Putamen (tissue), 1 donor: Measurements from ENCODE around the gene MAP4K4.
"Not testable (repeated sequence)": the region's sequence is repeated elsewhere in the genome, so short reads cannot be mapped to it uniquely, and the experiment has no call there.

Experiments
- DNase-seq: peaks from one replicate; pipeline ENCODE4 v3.0.0-alpha.2; 2016; ENCODE audit warnings: low spot score

The MAP4K4 gene

GRCh38 chr2:101905746-101906336 is 208.3 kb downstream of the MAP4K4 start:
- DNase-seq: no peak

- no peak for DNase-seq
Measured at GRCh38 chr2:101909760-101910159, 212.3 kb downstream of the MAP4K4 start.

- no peak for DNase-seq
Measured at GRCh38 chr2:101912545-101912944, 215.0 kb downstream of the MAP4K4 start.

GRCh38 chr2:101921319-101921952 is 223.9 kb downstream of the MAP4K4 start:
- DNase-seq: peak; percentile 27

- DNase-seq: no peak
Measured at GRCh38 chr2:101921953-101922325, 224.4 kb downstream of the MAP4K4 start.

GRCh38 chr2:101924311-101924710 is 226.8 kb downstream of the MAP4K4 start:
- DNase-seq: not testable (repeated sequence)

GRCh38 chr2:101930019-101930418 is 232.5 kb downstream of the MAP4K4 start:
- DNase-seq: no peak

GRCh38 chr2:101930847-101931246 is 233.3 kb downstream of the MAP4K4 start:
- DNase-seq: no peak

- no peak for DNase-seq
Measured at GRCh38 chr2:101931402-101931801, 233.9 kb downstream of the MAP4K4 start.

GRCh38 chr2:101935764-101936163 is 238.3 kb downstream of the MAP4K4 start:
- not testable (repeated sequence) for DNase-seq

GRCh38 chr2:101942851-101943250 is 245.3 kb downstream of the MAP4K4 start:
- DNase-seq: no peak
